ENCODE measurements around the gene GH2. TPM values are rescaled to one million over a fixed set of nuclear protein-coding genes. Genes with fewer than 3 reads are reported as not detected.

The GH2 gene
- total and polyA plus RNA-seq, 2 donors (not counting 3 experiments of a cell fraction or from before 2014, with no cell fraction given), result not detected

- Histone ChIP-seq H3K4me3 (replicated peaks in 1 of 3; ENCODE audit: insufficient read depth in 1 of 3, low read depth in 1 of 3, low read length in 3 of 3) (no peak overlapping the region), H3K4me1 (ENCODE audit: control insufficient read depth, extremely low read depth, insufficient read depth, low read length) (peaks cover 16% of the 10 kb centered on the region), H2AFZ (ENCODE audit: low read depth, low read length) (no peak overlapping the region), H3K9me3 (replicated peaks; ENCODE audit: control insufficient read depth, insufficient read depth, low read length) (no peaks in the 10 kb centered on the region), H3K79me2 (ENCODE audit: control insufficient read depth, insufficient read depth, low read length) (peaks cover 39% of the 10 kb centered on the region), H3K9ac (replicated peaks; ENCODE audit: extremely low read depth, insufficient read depth, low read length) (no peak overlapping the region), H3K4me2 (ENCODE audit: insufficient read depth, low read length) (no peak overlapping the region), H3K27ac (ENCODE audit: insufficient read depth, low read depth, low read length) (no peak overlapping the region), H3K9me1 (replicated peaks; ENCODE audit: control insufficient read depth, extremely low read depth, insufficient read depth, low read length) (no peaks in the 10 kb centered on the region), H3K36me3 (ENCODE audit: control insufficient read depth in 2 of 2, extremely low read depth in 1 of 2, insufficient read depth in 2 of 2, low read length in 2 of 2) (peaks cover 10 to 29% of the 10 kb centered on the region in 2 experiments), H3K27me3 (ENCODE audit: control insufficient read depth in 2 of 2, insufficient read depth in 2 of 2, low read length in 2 of 2) (no peaks in the 10 kb centered on the region), H4K20me1 (replicated peaks; ENCODE audit: control insufficient read depth, extremely low read depth, insufficient read depth, low read length) (no peaks in the 10 kb centered on the region)
- dilution Hi-C loops (cut with MboI; ENCODE audit: extremely low pct_ligation_motif_present, low sequenced_read_pairs), result no loop called here
- DNase-seq (ENCODE audit: low read depth, low spot score) (no peak), FAIRE-seq (no peak)
- ChIA-PET POLR2A (no interaction called here), CTCF (interaction anchor here (1.5 kb wide), 1 partner anchor 12 kb away, joined by 5 read pairs; no protein-coding TSS in a partner anchor)
- intact Hi-C loops (cut with micrococcal nuclease), result no loop called here
- BruUV-seq (replicated peaks), result no TSS peak
- TF ChIP-seq POLR2A (IDR thresholded peaks at IDR 0.05; ENCODE audit: low read depth, low read length), result no peak
- no peak for TF ChIP-seq POLR2AphosphoS5 (IDR thresholded peaks at IDR 0.05; ENCODE audit: insufficient read depth, low read depth, low read length)
- no peak for TF ChIP-seq GATA2 (IDR thresholded peaks at IDR 0.05; ENCODE audit: insufficient read depth, insufficient read length, low read depth, low read length)
- no peak for TF ChIP-seq JUN (IDR thresholded peaks at IDR 0.05; ENCODE audit: borderline replicate concordance, insufficient read depth, insufficient read length, low read depth)
- no peak for TF ChIP-seq MYC (IDR thresholded peaks at IDR 0.05; ENCODE audit: low read depth, low read length)
- no peak for TF ChIP-seq CTCF (IDR thresholded peaks at IDR 0.05; ENCODE audit: extremely low read depth in 1 of 2, insufficient read depth in 1 of 2, low read depth in 1 of 2, low read length in 2 of 2)
These were observed 44.9 kb downstream of the GH2 start for GRCh38 chr17:63836811-63837210.
